Spleen (tissue), 7 donors: ENCODE results near the gene FHIT.

Experiments used
- CTCF ChIP-seq, 11 experiments: fragments of 200-600 bp in 7 of 11; fragments of 450-650 bp in 4 of 11; sonication (generic) in 4 of 11; IDR thresholded peaks in 8 of 11; conservative IDR thresholded peaks in 3 of 11; 1 replicate in 7 of 11; 2 replicates in 4 of 11; pipeline versions ENCODE4 v1.4.0 to v1.8.0; 2016 to 2021; ENCODE audit warnings: antibody characterized with exemption in 11 of 11, inconsistent platforms in 4 of 11, mild to moderate bottlenecking in 1 of 11
- POLR2A ChIP-seq, 3 donors: fragments of 450-650 bp; IDR thresholded peaks; one replicate each; pipeline ENCODE4 v1.5.1; 2017; ENCODE audit warnings: antibody characterized with exemption in 3 of 3, mild to moderate bottlenecking in 1 of 3
- POLR2AphosphoS5 ChIP-seq, 3 donors: sonication (generic); formaldehyde crosslinking; IDR thresholded peaks; one replicate each; pipeline ENCODE4 v1.5.1; 2017; ENCODE audit warnings: antibody characterized with exemption in 3 of 3
- donor health status: DM: no; HTN: no; CAD: no; lungs with moderate emphysema.
- donor health status: DM: no; HTN: no; CAD: no.
- donor health status: DM: no; HTN: no; CAD: no.

- no peak for TF ChIP-seq POLR2AphosphoS5 (IDR thresholded peaks at IDR 0.05)
- no peak for TF ChIP-seq POLR2A (IDR thresholded peaks at IDR 0.05)
- TF ChIP-seq CTCF (IDR thresholded peaks at IDR 0.05 in 8 of 11, conservative IDR thresholded peaks at IDR 0.05 in 3 of 11): no peak
Measured at GRCh38 chr3:60461267-60461666, 790.0 kb downstream of the FHIT start.
